Measurements from ENCODE around the gene BMP8A.

- TF ChIP-seq MAFK (IDR thresholded peaks at IDR 0.05; ENCODE audit: low read depth, low read length) (no peak), CTCF (IDR thresholded peaks at IDR 0.05; ENCODE audit: control extremely low read depth in 1 of 3, insufficient read depth in 1 of 3, low read depth in 1 of 3, low read length in 3 of 3) (no peak), CBX8 (IDR thresholded peaks at IDR 0.05; ENCODE audit: borderline replicate concordance, low read depth, low read length) (no peak), TAF1 (IDR thresholded peaks at IDR 0.05; ENCODE audit: low read depth, low read length) (no peak), TEAD4 (IDR thresholded peaks at IDR 0.05; ENCODE audit: low read depth, low read length) (no peak), BACH1 (IDR thresholded peaks at IDR 0.05; ENCODE audit: low read length) (no peak), CEBPB (IDR thresholded peaks at IDR 0.05; ENCODE audit: low read depth, low read length) (no peak)
Measured at GRCh38 chr1:39505289-39505688, 13.9 kb downstream of the BMP8A start.

Measured in H1 (cell line).